HEK293 (cell line): ENCODE results near the gene IFIT2.

ENCODE experiments used
- CTCF ChIA-PET: fragments of 350-600 bp; formaldehyde crosslinking; extraction: SDS; loops from one replicate; lab custom pipeline; 2021; ENCODE audit warnings: antibody characterized with exemption; lab: Yijun Ruan, JAX
- POLR2A ChIA-PET: fragments of 300-600 bp; formaldehyde crosslinking; extraction: SDS; loops from one replicate; lab custom pipeline; 2020; ENCODE audit warnings: antibody characterized with exemption, inconsistent platforms; lab: Yijun Ruan, JAX
- H3K27ac ChIP-seq: fragments of 200-500 bp; sonication (Bioruptor generic); 2 replicates; pipeline ENCODE4 v1.5.1; 2014; ENCODE audit warnings: low read depth, low read length, control low read depth, inconsistent platforms; ENCODE audit errors: extremely low read depth
- H3K36me3 ChIP-seq, 2 experiments: fragments of 200-500 bp in 1 of 2; sonication (Bioruptor generic) in 1 of 2; 1 replicate in 1 of 2; 2 replicates in 1 of 2; pipeline ENCODE4 v1.5.1; 2014 to 2017; ENCODE audit warnings: inconsistent platforms in 2 of 2, low read length in 2 of 2; ENCODE audit not compliant: control insufficient read depth in 2 of 2, insufficient read depth in 1 of 2
- H3K4me1 ChIP-seq: fragments of 200-500 bp; sonication (Bioruptor generic); 2 replicates; pipeline ENCODE4 v1.5.1; 2014; ENCODE audit warnings: mild to moderate bottlenecking, low read length, inconsistent platforms; ENCODE audit not compliant: control insufficient read depth, insufficient read depth
- H3K4me3 ChIP-seq: 2 replicates; pipeline ENCODE4 v1.5.1; 2011; ENCODE audit warnings: low read depth, mild to moderate bottlenecking, control low read depth, low read length, moderate library complexity
- H3K9me3 ChIP-seq: fragments of 200-500 bp; sonication (Bioruptor generic); 2 replicates; pipeline ENCODE4 v1.5.1; 2014; ENCODE audit warnings: low read depth, low read length, inconsistent platforms; ENCODE audit not compliant: control insufficient read depth, insufficient read depth
- BCL11B ChIP-seq: fragments of 450-650 bp; formaldehyde crosslinking; IDR thresholded peaks from 2 replicates; pipeline ENCODE4 v1.5.1; 2016; ENCODE audit warnings: low read depth, missing biosample characterization, missing genetic modification characterization
- EGR2 ChIP-seq: fragments of 450-650 bp; formaldehyde crosslinking; IDR thresholded peaks from 2 replicates; pipeline ENCODE4 v1.5.1; 2016; ENCODE audit warnings: low read depth, missing biosample characterization, missing genetic modification characterization
- FEZF1 ChIP-seq: fragments of 450-650 bp; formaldehyde crosslinking; IDR thresholded peaks from 2 replicates; pipeline ENCODE4 v1.5.1; 2016; ENCODE audit warnings: missing biosample characterization, missing genetic modification characterization
- IKZF3 ChIP-seq: fragments of 450-650 bp; IDR thresholded peaks from 2 replicates; pipeline ENCODE4 v1.5.0; 2018; ENCODE audit warnings: missing biosample characterization, mild to moderate bottlenecking, missing genetic modification characterization, moderate library complexity
- SETDB1 ChIP-seq: IDR thresholded peaks from one replicate; pipeline ENCODE4 v1.6.1; 2017; ENCODE audit warnings: mild to moderate bottlenecking, low read length, moderate library complexity, mixed read lengths; ENCODE audit not compliant: insufficient read length
- SP3 ChIP-seq: fragments of 450-650 bp; formaldehyde crosslinking; IDR thresholded peaks from 2 replicates; pipeline ENCODE4 v1.5.1; 2016; ENCODE audit warnings: missing biosample characterization, missing genetic modification characterization
- YY2 ChIP-seq: fragments of 450-650 bp; formaldehyde crosslinking; IDR thresholded peaks from 2 replicates; pipeline ENCODE4 v1.5.1; 2016; ENCODE audit warnings: missing biosample characterization, missing genetic modification characterization
- ZBTB1 ChIP-seq: fragments of 450-650 bp; formaldehyde crosslinking; IDR thresholded peaks from 2 replicates; pipeline ENCODE4 v1.5.1; 2016; ENCODE audit warnings: missing biosample characterization, missing genetic modification characterization
- ZEB2 ChIP-seq: fragments of 450-650 bp; formaldehyde crosslinking; IDR thresholded peaks from 2 replicates; pipeline ENCODE4 v1.5.1; 2016; ENCODE audit warnings: missing biosample characterization, missing genetic modification characterization
- ZFP41 ChIP-seq: fragments of 450-650 bp; formaldehyde crosslinking; IDR thresholded peaks from 2 replicates; pipeline ENCODE4 v1.5.1; 2016; ENCODE audit warnings: missing biosample characterization, missing genetic modification characterization, borderline replicate concordance
- ZNF10 ChIP-seq: fragments of 450-650 bp; formaldehyde crosslinking; IDR thresholded peaks from 2 replicates; pipeline ENCODE4 v1.5.1; 2017; ENCODE audit warnings: missing biosample characterization, missing genetic modification characterization
- ZNF157 ChIP-seq: fragments of 450-650 bp; formaldehyde crosslinking; IDR thresholded peaks from 2 replicates; pipeline ENCODE4 v1.5.1; 2016; ENCODE audit warnings: missing biosample characterization, missing genetic modification characterization
- ZNF214 ChIP-seq: fragments of 450-650 bp; formaldehyde crosslinking; IDR thresholded peaks from 2 replicates; pipeline ENCODE4 v1.5.1; 2017; ENCODE audit warnings: missing biosample characterization, mild to moderate bottlenecking, missing genetic modification characterization, borderline replicate concordance
- ZNF23 ChIP-seq: fragments of 450-650 bp; formaldehyde crosslinking; IDR thresholded peaks from 2 replicates; pipeline ENCODE4 v1.5.1; 2016; ENCODE audit warnings: missing biosample characterization, missing genetic modification characterization, borderline replicate concordance
- ZNF239 ChIP-seq: fragments of 450-650 bp; formaldehyde crosslinking; IDR thresholded peaks from 2 replicates; pipeline ENCODE4 v1.5.1; 2016; ENCODE audit warnings: missing biosample characterization, missing genetic modification characterization
- ZNF404 ChIP-seq: fragments of 450-650 bp; formaldehyde crosslinking; IDR thresholded peaks from 2 replicates; pipeline ENCODE4 v1.5.1; 2017; ENCODE audit warnings: missing biosample characterization, missing genetic modification characterization
- ZNF549 ChIP-seq: fragments of 450-650 bp; IDR thresholded peaks from 2 replicates; pipeline ENCODE4 v1.5.1; 2018; ENCODE audit warnings: missing biosample characterization, missing genetic modification characterization, mild to moderate bottlenecking, inconsistent platforms, moderate library complexity
- ZNF580 ChIP-seq: fragments of 450-650 bp; formaldehyde crosslinking; IDR thresholded peaks from 2 replicates; pipeline ENCODE4 v1.5.1; 2016; ENCODE audit warnings: missing biosample characterization, missing genetic modification characterization
- ZNF621 ChIP-seq: fragments of 450-650 bp; formaldehyde crosslinking; IDR thresholded peaks from 2 replicates; pipeline ENCODE4 v1.5.1; 2017; ENCODE audit warnings: missing biosample characterization, missing genetic modification characterization
- ZNF626 ChIP-seq: fragments of 450-650 bp; sonication (Bioruptor Pico); formaldehyde crosslinking; IDR thresholded peaks from 2 replicates; pipeline ENCODE4 v1.5.1; 2018; ENCODE audit warnings: missing biosample characterization, missing genetic modification characterization, inconsistent platforms
- ZNF777 ChIP-seq: fragments of 450-650 bp; formaldehyde crosslinking; IDR thresholded peaks from 2 replicates; pipeline ENCODE4 v1.5.1; 2017; ENCODE audit warnings: missing biosample characterization, missing genetic modification characterization, borderline replicate concordance
- ZNF837 ChIP-seq: fragments of 450-650 bp; formaldehyde crosslinking; IDR thresholded peaks from 2 replicates; pipeline ENCODE4 v1.5.1; 2016; ENCODE audit warnings: missing biosample characterization, missing genetic modification characterization
- TF ChIP-seq, protein P1 (sequence below): fragments of 450-650 bp; formaldehyde crosslinking; IDR thresholded peaks from 2 replicates; pipeline ENCODE4 v1.5.1; 2016; ENCODE audit warnings: missing biosample characterization, missing genetic modification characterization
- TF ChIP-seq, protein P2 (sequence below): fragments of 450-650 bp; formaldehyde crosslinking; IDR thresholded peaks from 2 replicates; pipeline ENCODE4 v1.5.1; 2016; ENCODE audit warnings: missing biosample characterization, missing genetic modification characterization
- TF ChIP-seq, protein P3 (sequence below): fragments of 450-650 bp; IDR thresholded peaks from 2 replicates; pipeline ENCODE4 v1.5.1; 2018; ENCODE audit warnings: missing biosample characterization, missing genetic modification characterization

The IFIT2 gene

DNA sequence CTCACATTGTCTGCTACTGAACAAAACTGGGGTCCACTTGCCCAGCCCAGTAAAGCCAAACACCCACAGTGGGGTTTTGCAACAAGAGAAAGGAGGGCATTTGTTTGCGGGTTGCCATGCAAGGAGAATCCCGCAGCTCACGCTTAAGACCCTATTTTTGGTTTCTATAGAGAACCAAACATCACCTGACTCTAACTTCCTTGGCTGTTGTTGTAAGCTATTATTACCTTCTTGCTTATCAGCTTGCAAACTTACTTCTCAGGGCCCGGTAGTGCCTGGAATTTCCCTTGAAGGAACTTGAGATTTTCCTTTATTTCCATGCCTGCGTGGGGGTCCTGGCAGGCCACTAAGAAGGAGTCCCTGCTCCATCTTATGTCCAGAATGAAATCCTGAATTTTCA, 46.6 kb downstream of the IFIT2 start:
- Histone ChIP-seq H3K27ac (no peak overlapping the region), H3K4me3 (no peak overlapping the region), H3K4me1 (no peaks in the 10 kb centered on the region), H3K9me3 (no peaks in the 10 kb centered on the region), H3K36me3 (no peaks in the 10 kb centered on the region)
- TF ChIP-seq ZNF404: no peak
- TF ChIP-seq ZNF214 (tag by site-specific recombination): no peak
- TF ChIP-seq, protein P1, sequence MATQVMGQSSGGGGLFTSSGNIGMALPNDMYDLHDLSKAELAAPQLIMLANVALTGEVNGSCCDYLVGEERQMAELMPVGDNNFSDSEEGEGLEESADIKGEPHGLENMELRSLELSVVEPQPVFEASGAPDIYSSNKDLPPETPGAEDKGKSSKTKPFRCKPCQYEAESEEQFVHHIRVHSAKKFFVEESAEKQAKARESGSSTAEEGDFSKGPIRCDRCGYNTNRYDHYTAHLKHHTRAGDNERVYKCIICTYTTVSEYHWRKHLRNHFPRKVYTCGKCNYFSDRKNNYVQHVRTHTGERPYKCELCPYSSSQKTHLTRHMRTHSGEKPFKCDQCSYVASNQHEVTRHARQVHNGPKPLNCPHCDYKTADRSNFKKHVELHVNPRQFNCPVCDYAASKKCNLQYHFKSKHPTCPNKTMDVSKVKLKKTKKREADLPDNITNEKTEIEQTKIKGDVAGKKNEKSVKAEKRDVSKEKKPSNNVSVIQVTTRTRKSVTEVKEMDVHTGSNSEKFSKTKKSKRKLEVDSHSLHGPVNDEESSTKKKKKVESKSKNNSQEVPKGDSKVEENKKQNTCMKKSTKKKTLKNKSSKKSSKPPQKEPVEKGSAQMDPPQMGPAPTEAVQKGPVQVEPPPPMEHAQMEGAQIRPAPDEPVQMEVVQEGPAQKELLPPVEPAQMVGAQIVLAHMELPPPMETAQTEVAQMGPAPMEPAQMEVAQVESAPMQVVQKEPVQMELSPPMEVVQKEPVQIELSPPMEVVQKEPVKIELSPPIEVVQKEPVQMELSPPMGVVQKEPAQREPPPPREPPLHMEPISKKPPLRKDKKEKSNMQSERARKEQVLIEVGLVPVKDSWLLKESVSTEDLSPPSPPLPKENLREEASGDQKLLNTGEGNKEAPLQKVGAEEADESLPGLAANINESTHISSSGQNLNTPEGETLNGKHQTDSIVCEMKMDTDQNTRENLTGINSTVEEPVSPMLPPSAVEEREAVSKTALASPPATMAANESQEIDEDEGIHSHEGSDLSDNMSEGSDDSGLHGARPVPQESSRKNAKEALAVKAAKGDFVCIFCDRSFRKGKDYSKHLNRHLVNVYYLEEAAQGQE (tag by site-specific recombination): no peak
- no peak for TF ChIP-seq ZNF157 (tag by site-specific recombination)
- TF ChIP-seq YY2: no peak
- no peak for TF ChIP-seq ZNF837 (tag by site-specific recombination)
- TF ChIP-seq ZNF10 (tag by site-specific recombination): no peak
- TF ChIP-seq, protein P2, sequence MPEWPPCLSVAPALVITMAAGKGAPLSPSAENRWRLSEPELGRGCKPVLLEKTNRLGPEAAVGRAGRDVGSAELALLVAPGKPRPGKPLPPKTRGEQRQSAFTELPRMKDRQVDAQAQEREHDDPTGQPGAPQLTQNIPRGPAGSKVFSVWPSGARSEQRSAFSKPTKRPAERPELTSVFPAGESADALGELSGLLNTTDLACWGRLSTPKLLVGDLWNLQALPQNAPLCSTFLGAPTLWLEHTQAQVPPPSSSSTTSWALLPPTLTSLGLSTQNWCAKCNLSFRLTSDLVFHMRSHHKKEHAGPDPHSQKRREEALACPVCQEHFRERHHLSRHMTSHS: no peak
- TF ChIP-seq, protein P3, sequence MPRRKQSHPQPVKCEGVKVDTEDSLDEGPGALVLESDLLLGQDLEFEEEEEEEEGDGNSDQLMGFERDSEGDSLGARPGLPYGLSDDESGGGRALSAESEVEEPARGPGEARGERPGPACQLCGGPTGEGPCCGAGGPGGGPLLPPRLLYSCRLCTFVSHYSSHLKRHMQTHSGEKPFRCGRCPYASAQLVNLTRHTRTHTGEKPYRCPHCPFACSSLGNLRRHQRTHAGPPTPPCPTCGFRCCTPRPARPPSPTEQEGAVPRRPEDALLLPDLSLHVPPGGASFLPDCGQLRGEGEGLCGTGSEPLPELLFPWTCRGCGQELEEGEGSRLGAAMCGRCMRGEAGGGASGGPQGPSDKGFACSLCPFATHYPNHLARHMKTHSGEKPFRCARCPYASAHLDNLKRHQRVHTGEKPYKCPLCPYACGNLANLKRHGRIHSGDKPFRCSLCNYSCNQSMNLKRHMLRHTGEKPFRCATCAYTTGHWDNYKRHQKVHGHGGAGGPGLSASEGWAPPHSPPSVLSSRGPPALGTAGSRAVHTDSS (tag by site-specific recombination): no peak
- no peak for TF ChIP-seq ZEB2 (tag by site-specific recombination)
- TF ChIP-seq SP3 (tag by site-specific recombination): no peak
- ChIA-PET CTCF (no interaction called here), POLR2A (no interaction called here)

DNA sequence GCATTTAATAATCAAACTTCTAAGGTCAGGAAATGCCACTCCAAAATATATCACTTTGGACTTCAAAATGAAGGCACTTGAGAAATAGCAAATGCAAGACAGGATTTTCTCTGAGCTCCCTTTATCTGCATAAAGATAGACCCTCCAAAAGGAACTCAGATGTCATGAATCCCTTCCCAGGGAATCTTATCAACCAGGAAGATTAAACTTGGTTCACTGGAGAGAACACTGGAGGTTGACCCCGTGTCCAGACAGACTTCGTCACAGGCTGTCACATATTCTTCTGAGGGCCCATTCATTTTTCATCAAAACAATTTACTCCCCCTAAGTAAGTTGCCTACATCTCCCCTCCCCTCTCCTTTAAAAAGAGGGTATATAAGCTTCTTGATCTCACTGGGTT, 47.1 kb downstream of the IFIT2 start:
- ChIA-PET POLR2A (no interaction called here), CTCF (no interaction called here)
- no peak overlapping the region for H3K4me3 ChIP-seq
- no peaks in the 10 kb centered on the region for H3K36me3 ChIP-seq
- no peak for TF ChIP-seq ZBTB1 (tag by site-specific recombination)
- no peak for TF ChIP-seq SETDB1
- no peak for TF ChIP-seq ZNF404
- TF ChIP-seq ZNF621 (tag by site-specific recombination): no peak
- no peak for TF ChIP-seq ZNF23 (tag by site-specific recombination)
- TF ChIP-seq FEZF1 (tag by site-specific recombination): no peak
- no peak for TF ChIP-seq ZEB2 (tag by site-specific recombination)
- no peak for TF ChIP-seq ZNF549 (tag by site-specific recombination)
- TF ChIP-seq BCL11B (tag by site-specific recombination): no peak
- no peak for TF ChIP-seq ZFP41
- TF ChIP-seq ZNF580 (tag by site-specific recombination): no peak
- no peak for TF ChIP-seq ZNF777 (tag by site-specific recombination)
- TF ChIP-seq IKZF3 (tag by site-specific recombination): no peak
- no peak for TF ChIP-seq ZNF239 (tag by site-specific recombination)
- TF ChIP-seq SP3 (tag by site-specific recombination): no peak
- no peak for TF ChIP-seq ZNF626 (tag by site-specific recombination)
- TF ChIP-seq EGR2 (tag by site-specific recombination): no peak
- no peak overlapping the region for H3K27ac ChIP-seq
- no peaks in the 10 kb centered on the region for H3K9me3 ChIP-seq
- no peaks in the 10 kb centered on the region for H3K4me1 ChIP-seq
